SK-N-MC (cell line): ENCODE results near the gene DENND1B.

Source experiments
- DNase-seq: peaks from one replicate; pipeline ENCODE4 v3.0.0-alpha.2; 2011; ENCODE audit warnings: low read depth, low spot score
- H3K27ac ChIP-seq: fragments of 200-600 bp; sonication (generic); 2 replicates; pipeline ENCODE4 v1.5.1; 2016; ENCODE audit warnings: mixed run types
- H3K36me3 ChIP-seq: fragments of 200-600 bp; sonication (generic); 2 replicates; pipeline ENCODE4 v1.6.1; 2017; ENCODE audit warnings: antibody characterized with exemption, low read length, mixed read lengths; ENCODE audit not compliant: insufficient read depth
- H3K4me3 ChIP-seq: fragments of 200-600 bp; sonication (generic); 2 replicates; pipeline ENCODE4 v1.5.1; 2016
- H3K9ac ChIP-seq: fragments of 200-600 bp; sonication (generic); 2 replicates; pipeline ENCODE4 v1.8.0; 2017; ENCODE audit warnings: mixed run types, mixed read lengths; ENCODE audit not compliant: insufficient read length
- H3K9me3 ChIP-seq: fragments of 200-600 bp; sonication (generic); 2 replicates; pipeline ENCODE4 v1.6.1; 2017; ENCODE audit warnings: low read depth, mild to moderate bottlenecking, antibody characterized with exemption, low read length, moderate library complexity, mixed read lengths
- EZH2 ChIP-seq: fragments of 200-600 bp; sonication (generic); IDR thresholded peaks from one replicate; pipeline ENCODE4 v1.6.1; 2017; ENCODE audit warnings: antibody characterized with exemption
- FOXP2 ChIP-seq: optimal IDR thresholded peaks from 2 replicates; pipeline ENCODE3; 2011; ENCODE audit warnings: mild to moderate bottlenecking, moderate library complexity; ENCODE audit not compliant: insufficient read depth; ENCODE audit errors: extremely low read length, control extremely low read depth
- POLR2AphosphoS5 ChIP-seq: IDR thresholded peaks from 2 replicates; pipeline ENCODE4 v1.6.1; 2012; ENCODE audit warnings: mild to moderate bottlenecking, low read depth, low read length, borderline replicate concordance

Gene DENND1B

GRCh38 chr1:197690074-197690473, 85.2 kb downstream of the DENND1B start:
- Histone ChIP-seq H3K36me3 (no peaks in the 10 kb centered on the region), H3K4me3 (no peak overlapping the region), H3K9me3 (peaks cover 7% of the 10 kb centered on the region; the same call in 1 of the 2 replicates), H3K9ac (no peak overlapping the region), H3K27ac (no peak overlapping the region)
- no peak for DNase-seq
- TF ChIP-seq FOXP2 (no peak), EZH2 (no peak), POLR2AphosphoS5 (no peak)

- no peak for DNase-seq
- Histone ChIP-seq H3K9ac (no peak overlapping the region), H3K4me3 (no peak overlapping the region), H3K9me3 (peaks cover 7% of the 10 kb centered on the region; the same call in 1 of the 2 replicates), H3K36me3 (no peaks in the 10 kb centered on the region), H3K27ac (no peak overlapping the region)
- no peak for TF ChIP-seq POLR2AphosphoS5
These were observed 87.0 kb downstream of the DENND1B start for GRCh38 chr1:197688233-197688632.

- DNase-seq = no peak
- no peak overlapping the region for H3K9ac ChIP-seq
- H3K4me3 ChIP-seq = no peak overlapping the region
- peaks cover 7% of the 10 kb centered on the region; the same call in 1 of the 2 replicates for H3K9me3 ChIP-seq
- H3K36me3 ChIP-seq = no peaks in the 10 kb centered on the region
- H3K27ac ChIP-seq = peak overlapping the region; percentile 92
- TF ChIP-seq FOXP2 (no peak), EZH2 (no peak), POLR2AphosphoS5 (no peak)
These were observed 88.5 kb downstream of the DENND1B start for GRCh38 chr1:197686702-197687355.

GRCh38 chr1:197686231-197686630, 89.0 kb downstream of the DENND1B start:
- Histone ChIP-seq H3K9ac (peak overlapping the region; percentile 55), H3K36me3 (no peaks in the 10 kb centered on the region), H3K4me3 (peak overlapping the region; percentile 57), H3K9me3 (peaks cover 7% of the 10 kb centered on the region; the same call in 1 of the 2 replicates), H3K27ac (peak overlapping the region; percentile 92)
- DNase-seq = no peak
- TF ChIP-seq FOXP2 = no peak
- TF ChIP-seq EZH2 = no peak
- TF ChIP-seq POLR2AphosphoS5 = no peak

- peaks cover 7% of the 10 kb centered on the region; the same call in 1 of the 2 replicates for H3K9me3 ChIP-seq
- peak overlapping the region; percentile 92 for H3K27ac ChIP-seq
- TF ChIP-seq POLR2AphosphoS5 (no peak), EZH2 (no peak), FOXP2 (no peak)
- no peak for DNase-seq
- peak overlapping the region; percentile 57 for H3K4me3 ChIP-seq
- peak overlapping the region; percentile 55 for H3K9ac ChIP-seq
- no peaks in the 10 kb centered on the region for H3K36me3 ChIP-seq
These were observed 89.5 kb downstream of the DENND1B start for GRCh38 chr1:197685785-197686184.

- Histone ChIP-seq H3K36me3 (no peaks in the 10 kb centered on the region), H3K9me3 (peaks cover 7% of the 10 kb centered on the region; the same call in 1 of the 2 replicates), H3K9ac (peak overlapping the region; percentile 54), H3K27ac (peak overlapping the region; percentile 90), H3K4me3 (peak overlapping the region; percentile 64)
- no peak for DNase-seq
- no peak for TF ChIP-seq EZH2
- TF ChIP-seq FOXP2 = no peak
- TF ChIP-seq POLR2AphosphoS5 = no peak; the same call in 1 of the 2 replicates
These were observed 91.3 kb downstream of the DENND1B start for GRCh38 chr1:197683895-197684553.

GRCh38 chr1:197683280-197683679, 92.0 kb downstream of the DENND1B start:
- DNase-seq = no peak
- no peaks in the 10 kb centered on the region for H3K36me3 ChIP-seq
- H3K9me3 ChIP-seq = peaks cover 3% of the 10 kb centered on the region; the same call in 1 of the 2 replicates
- H3K4me3 ChIP-seq = peak overlapping the region; percentile 64
- TF ChIP-seq POLR2AphosphoS5 = no peak
- TF ChIP-seq EZH2 = no peak
- H3K27ac ChIP-seq = peak overlapping the region; percentile 90
- H3K9ac ChIP-seq = peak overlapping the region; percentile 54

- Histone ChIP-seq H3K27ac (no peak overlapping the region), H3K9me3 (no peaks in the 10 kb centered on the region), H3K9ac (no peak overlapping the region), H3K4me3 (no peak overlapping the region), H3K36me3 (no peaks in the 10 kb centered on the region)
- no peak for DNase-seq
- no peak for TF ChIP-seq FOXP2
- no peak for TF ChIP-seq POLR2AphosphoS5
- TF ChIP-seq EZH2 = no peak
These were observed 95.0 kb downstream of the DENND1B start for GRCh38 chr1:197680311-197680710.

- Histone ChIP-seq H3K27ac (peak overlapping the region; percentile 30; the same call in 1 of the 2 replicates), H3K4me3 (no peak overlapping the region), H3K36me3 (no peaks in the 10 kb centered on the region), H3K9me3 (no peaks in the 10 kb centered on the region), H3K9ac (no peak overlapping the region)
- DNase-seq = no peak
- TF ChIP-seq FOXP2 (no peak), POLR2AphosphoS5 (no peak), EZH2 (no peak)
These were observed 97.5 kb downstream of the DENND1B start for GRCh38 chr1:197677752-197678295.
